ENCODE results near the gene TNIK.

TNIK gene

GRCh38 chr3:171416666-171417065, 43.5 kb downstream of the TNIK start:
- DNase-seq, result no peak

GRCh38 chr3:171416061-171416460, 44.1 kb downstream of the TNIK start:
- DNase-seq, result no peak

- DNase-seq, result no peak
These were observed 45.1 kb downstream of the TNIK start for GRCh38 chr3:171415070-171415469.

GRCh38 chr3:171412473-171412872, 47.7 kb downstream of the TNIK start:
- DNase-seq, result no peak

- DNase-seq, result no peak
These were observed 48.2 kb downstream of the TNIK start for GRCh38 chr3:171412054-171412453.

GRCh38 chr3:171410186-171410585, 50.0 kb downstream of the TNIK start:
- DNase-seq, result no peak

GRCh38 chr3:171407759-171408158, 52.4 kb downstream of the TNIK start:
- DNase-seq, result no peak

- DNase-seq, result no peak
These were observed 55.7 kb downstream of the TNIK start for GRCh38 chr3:171404376-171404967.

- DNase-seq, result no peak
These were observed 57.9 kb downstream of the TNIK start for GRCh38 chr3:171402281-171402680.

- DNase-seq, result no peak
These were observed 58.8 kb downstream of the TNIK start for GRCh38 chr3:171401432-171401831.

- DNase-seq, result no peak
These were observed 60.4 kb downstream of the TNIK start for GRCh38 chr3:171399842-171400241.

GRCh38 chr3:171398343-171398742, 61.9 kb downstream of the TNIK start:
- DNase-seq, result no peak

GRCh38 chr3:171397089-171397488, 63.1 kb downstream of the TNIK start:
- DNase-seq, result no peak

GRCh38 chr3:171396048-171396447, 64.2 kb downstream of the TNIK start:
- DNase-seq, result no peak

- no peak for DNase-seq
These were observed 67.0 kb downstream of the TNIK start for GRCh38 chr3:171393032-171393744.

- DNase-seq, result no peak
These were observed 68.8 kb downstream of the TNIK start for GRCh38 chr3:171391432-171391831.

- no peak for DNase-seq
These were observed 69.9 kb downstream of the TNIK start for GRCh38 chr3:171390051-171390941.

- DNase-seq, result no peak
These were observed 70.7 kb downstream of the TNIK start for GRCh38 chr3:171389491-171389890.

GRCh38 chr3:171388527-171388926, 71.7 kb downstream of the TNIK start:
- DNase-seq, result no peak

- DNase-seq, result no peak
These were observed 73.1 kb downstream of the TNIK start for GRCh38 chr3:171387062-171387461.

GRCh38 chr3:171385086-171385485, 75.1 kb downstream of the TNIK start:
- no peak for DNase-seq

- DNase-seq, result no peak
These were observed 75.9 kb downstream of the TNIK start for GRCh38 chr3:171384101-171384891.

Measured in SIG-M5 (cell line).